HG02938 (cell line): ENCODE measurements around the gene MTREX.

Experiments
- ATAC-seq: cut with Tn5 transposase; IDR thresholded peaks from one replicate; pipeline ENCODE4 v1.9.1; 2021; ENCODE audit warnings: mild to moderate bottlenecking, moderate library complexity; ENCODE audit not compliant: unreplicated experiment

The MTREX gene

DNA sequence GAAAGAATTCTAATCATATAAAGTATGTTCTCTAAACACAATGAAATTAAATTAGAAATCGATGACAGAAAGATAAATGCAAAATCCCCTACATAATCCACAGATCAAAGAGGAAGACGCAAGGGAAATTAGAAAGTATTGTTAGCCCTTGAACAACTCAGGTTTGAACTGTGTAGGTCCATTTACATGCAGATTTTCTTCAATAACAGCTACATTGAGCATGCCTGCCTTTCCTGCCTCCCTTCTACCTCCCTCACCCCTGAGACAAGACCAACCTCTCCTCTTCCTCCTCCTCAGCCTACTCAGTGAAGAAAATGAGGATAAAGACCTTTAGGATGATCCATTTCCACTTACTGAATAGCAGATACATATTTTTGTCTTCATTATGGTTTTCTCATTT lies 151.8 kb downstream of the MTREX start:
- no peak for ATAC-seq

DNA sequence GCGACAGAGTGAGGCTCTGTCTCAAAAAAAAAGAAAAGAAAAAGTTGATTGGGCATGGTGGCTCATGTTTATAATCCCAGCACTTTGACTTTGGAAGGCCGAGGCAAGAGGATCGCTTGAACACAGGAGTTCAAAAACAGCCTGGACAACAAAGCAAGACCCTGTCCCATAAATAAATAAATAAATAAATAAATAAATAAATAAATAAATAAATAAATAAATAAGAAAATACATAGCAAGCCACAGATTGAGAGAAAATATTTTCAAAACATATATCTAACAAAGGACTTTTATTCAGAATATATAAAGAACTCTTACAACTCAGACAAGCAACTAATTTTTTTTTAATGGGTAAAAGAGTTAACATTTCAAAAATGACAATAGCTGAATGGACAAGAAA lies 155.8 kb downstream of the MTREX start:
- no peak for ATAC-seq

DNA sequence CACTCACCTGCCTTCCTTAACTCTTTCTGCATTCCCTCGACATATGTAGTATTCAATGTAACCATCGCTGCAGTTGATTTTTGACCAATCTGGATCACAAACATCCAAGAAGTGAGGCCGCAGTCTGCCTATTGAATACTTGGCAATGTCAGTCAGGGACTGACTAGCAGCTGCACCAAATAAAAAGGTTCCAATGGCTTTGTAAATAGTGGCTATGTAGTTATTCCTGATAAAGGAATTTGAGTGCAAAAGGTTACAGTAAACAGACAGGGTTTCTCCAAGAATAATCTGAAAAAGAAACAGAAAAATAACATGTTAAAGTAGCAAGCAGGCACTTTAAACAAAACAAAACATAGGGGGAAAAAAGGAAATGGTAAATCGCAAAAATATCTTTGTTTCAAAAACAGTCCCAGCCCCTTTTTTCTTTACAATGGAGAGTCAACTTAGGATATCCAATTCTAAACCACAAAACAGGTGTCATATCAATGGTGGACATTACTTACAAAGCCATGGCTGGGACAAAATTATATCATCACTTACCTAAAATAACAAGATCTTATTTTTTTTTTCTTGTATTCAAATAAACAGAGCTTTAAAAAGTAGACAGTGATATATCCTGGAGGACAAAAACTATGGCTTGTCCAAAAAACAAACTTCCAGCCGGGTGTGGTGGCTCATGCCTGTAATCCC lies 160.2 kb downstream of the MTREX start:
- no peak for ATAC-seq

DNA sequence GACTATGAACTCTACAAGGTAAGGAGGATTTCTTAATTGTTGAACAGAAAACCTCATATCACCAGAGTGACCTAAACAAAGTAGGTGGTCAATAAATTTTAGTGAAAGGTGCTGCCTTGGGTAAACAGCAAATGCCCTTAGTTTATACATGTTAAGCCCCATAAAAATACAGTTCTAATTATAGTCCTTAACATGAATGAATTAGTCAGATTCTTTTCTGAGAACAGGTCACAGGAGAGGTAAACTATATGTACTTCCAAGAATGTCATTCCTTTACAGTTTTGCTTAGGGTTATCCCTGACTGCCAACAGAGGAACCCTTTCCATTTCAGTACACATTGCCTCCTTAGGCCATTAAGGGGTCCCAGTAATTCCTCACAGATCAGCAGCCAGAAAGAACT lies 162.1 kb downstream of the MTREX start:
- ATAC-seq = no peak

DNA sequence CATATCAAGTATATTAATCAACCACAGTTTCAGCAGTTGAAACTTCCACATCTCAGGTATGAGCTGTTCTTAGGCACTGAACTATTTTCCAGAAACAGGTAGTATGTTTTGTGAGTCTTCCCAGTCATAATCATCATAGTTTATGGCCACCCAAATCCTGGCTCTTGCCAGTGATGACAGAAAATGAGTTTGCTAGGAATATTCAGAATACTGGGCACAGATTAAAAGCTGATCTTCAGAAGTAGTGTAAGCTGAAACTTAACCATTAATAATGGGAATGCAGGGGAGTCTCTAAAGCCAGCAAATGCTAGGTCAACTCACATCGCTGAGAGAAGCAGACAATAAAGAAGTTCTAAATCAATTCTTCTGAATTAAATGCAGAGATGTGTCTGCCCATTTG lies 162.5 kb downstream of the MTREX start:
- ATAC-seq = no peak

DNA sequence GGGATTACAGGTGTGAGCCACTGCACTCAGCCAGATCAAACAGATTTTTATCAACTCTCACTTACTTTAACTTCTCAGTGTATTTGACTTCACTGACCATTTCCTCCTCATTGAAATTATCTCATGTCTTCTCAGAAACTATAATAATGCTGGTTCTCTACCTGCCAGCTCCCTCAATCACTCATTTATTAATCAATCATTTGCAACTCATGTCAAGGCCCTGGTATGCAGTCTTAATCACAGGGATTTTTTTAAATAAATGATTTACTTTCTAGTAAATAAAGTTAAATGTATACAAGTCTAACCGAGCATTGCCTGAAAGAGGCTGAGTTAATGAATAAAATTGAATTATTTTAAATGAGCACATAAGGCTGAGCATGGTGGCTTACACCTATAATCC lies 163.7 kb downstream of the MTREX start:
- no peak for ATAC-seq

DNA sequence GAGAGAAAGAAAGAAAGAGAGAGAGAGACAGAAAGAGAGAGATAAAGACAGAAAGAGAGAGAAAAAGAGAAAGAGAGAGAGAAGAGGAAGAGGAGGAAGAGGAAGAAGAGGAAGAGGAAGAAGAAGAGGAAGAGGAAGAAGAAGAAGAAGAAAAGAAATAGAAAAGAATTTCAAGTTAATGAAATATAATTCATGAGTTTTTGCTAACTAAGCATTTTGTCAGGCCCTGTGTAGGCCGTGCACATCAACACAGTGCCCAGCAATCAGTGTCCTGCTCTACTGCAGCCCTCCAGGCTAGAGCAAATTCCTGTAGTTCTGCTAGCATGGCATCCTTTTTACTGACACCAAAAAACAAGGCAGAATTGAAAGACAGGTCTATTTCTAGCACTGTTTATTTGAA lies 164.9 kb downstream of the MTREX start:
- no peak for ATAC-seq
